ENCODE results near the gene SYNRG. TPM values are rescaled to one million over a fixed set of nuclear protein-coding genes. Genes with fewer than 3 reads are reported as not detected.

SYNRG gene
- polyA plus RNA-seq, 1 of the 3 experiments (the other 2 are of a cell fraction): 8.9 TPM

- WGBS (ENCODE audit: low lambda C conversion rate): 29% methylated on average over 2 of the region's 2 CpGs
- Histone ChIP-seq H3F3A (replicated peaks; ENCODE audit: insufficient read depth) (peaks cover 41% of the 10 kb centered on the region), H3K9ac (0 out of 2 replicates have a peak overlapping the region, but pooled peaks have one; percentile 15), H2AFZ (ENCODE audit: low read depth) (no peak overlapping the region), H3K4me3 (ENCODE audit: low read depth in 2 of 2, low read length in 1 of 2) (no peak overlapping the region; a peak in 1 of 4 replicates), H3K79me2 (ENCODE audit: insufficient read depth) (peaks cover 84% of the 10 kb centered on the region), H3K27me3 (ENCODE audit: insufficient read depth) (no peaks in the 10 kb centered on the region), H3K4me1 (ENCODE audit: control insufficient read depth in 1 of 2, insufficient read depth in 2 of 2, low read depth in 1 of 2, low read length in 1 of 2) (peaks cover 7 to 17% of the 10 kb centered on the region in 2 experiments; a peak in 3 of 4 replicates), H4K20me1 (ENCODE audit: insufficient read depth) (peaks cover 32% of the 10 kb centered on the region), H3K36me3 (replicated peaks in 1 of 2; ENCODE audit: control insufficient read depth in 1 of 2, insufficient read depth in 2 of 2, low read length in 1 of 2) (no peaks in the 10 kb centered on the region), H3K9me2 (no peaks in the 10 kb centered on the region), H3K9me3 (no peaks in the 10 kb centered on the region), H3K4me2 (peak overlapping the region; percentile 86), H3K27ac (ENCODE audit: low read depth in 2 of 2, low read length in 1 of 2) (peak overlapping the region in 1 of 2 experiments; percentile 91; a peak in 2 of 4 replicates)
- TF ChIP-seq POLR2AphosphoS5 (IDR thresholded peaks at IDR 0.05; ENCODE audit: low read depth, low read length) (peak; percentile 39; the same call in 1 of the 2 replicates), FOSL2 (IDR thresholded peaks at IDR 0.05; ENCODE audit: borderline replicate concordance, low read depth) (peak; percentile 37; the same call in 1 of the 2 replicates), JUND (IDR thresholded peaks at IDR 0.05) (peak; percentile 44; the same call in 1 of the 2 replicates), RCOR1 (IDR thresholded peaks at IDR 0.05; ENCODE audit: low read length) (no peak), SIN3A (IDR thresholded peaks at IDR 0.05; ENCODE audit: borderline replicate concordance, low read depth, low read length) (peak; percentile 58; the same call in 1 of the 2 replicates), NFIC (IDR thresholded peaks at IDR 0.05; ENCODE audit: borderline replicate concordance) (peak; percentile 43; the same call in 1 of the 2 replicates), EP300 (IDR thresholded peaks at IDR 0.05; ENCODE audit: borderline replicate concordance in 1 of 2, low read depth in 1 of 2, low read length in 1 of 2) (peak in 1 of 2 experiments; percentile 60; a peak in 1 of 4 replicates), FOXJ3 (CRISPR knock-in tag; IDR thresholded peaks at IDR 0.05) (no peak), TEAD4 (IDR thresholded peaks at IDR 0.05; ENCODE audit: borderline replicate concordance, insufficient read depth) (0 out of 2 replicates have a peak, but pooled peaks have one; percentile 55), TCF12 (IDR thresholded peaks at IDR 0.05) (peak; percentile 72), MEF2A (IDR thresholded peaks at IDR 0.05; ENCODE audit: borderline replicate concordance, low read depth) (peak; percentile 50; the same call in 1 of the 2 replicates)
- TF ChIP-seq, protein P1, sequence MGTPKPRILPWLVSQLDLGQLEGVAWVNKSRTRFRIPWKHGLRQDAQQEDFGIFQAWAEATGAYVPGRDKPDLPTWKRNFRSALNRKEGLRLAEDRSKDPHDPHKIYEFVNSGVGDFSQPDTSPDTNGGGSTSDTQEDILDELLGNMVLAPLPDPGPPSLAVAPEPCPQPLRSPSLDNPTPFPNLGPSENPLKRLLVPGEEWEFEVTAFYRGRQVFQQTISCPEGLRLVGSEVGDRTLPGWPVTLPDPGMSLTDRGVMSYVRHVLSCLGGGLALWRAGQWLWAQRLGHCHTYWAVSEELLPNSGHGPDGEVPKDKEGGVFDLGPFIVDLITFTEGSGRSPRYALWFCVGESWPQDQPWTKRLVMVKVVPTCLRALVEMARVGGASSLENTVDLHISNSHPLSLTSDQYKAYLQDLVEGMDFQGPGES (IDR thresholded peaks at IDR 0.05; ENCODE audit: low read depth, low read length): no peak
- TF ChIP-seq, protein P2, sequence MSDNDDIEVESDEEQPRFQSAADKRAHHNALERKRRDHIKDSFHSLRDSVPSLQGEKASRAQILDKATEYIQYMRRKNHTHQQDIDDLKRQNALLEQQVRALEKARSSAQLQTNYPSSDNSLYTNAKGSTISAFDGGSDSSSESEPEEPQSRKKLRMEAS (IDR thresholded peaks at IDR 0.05; ENCODE audit: low read depth): peak; percentile 61
- TF ChIP-seq, protein P3, sequence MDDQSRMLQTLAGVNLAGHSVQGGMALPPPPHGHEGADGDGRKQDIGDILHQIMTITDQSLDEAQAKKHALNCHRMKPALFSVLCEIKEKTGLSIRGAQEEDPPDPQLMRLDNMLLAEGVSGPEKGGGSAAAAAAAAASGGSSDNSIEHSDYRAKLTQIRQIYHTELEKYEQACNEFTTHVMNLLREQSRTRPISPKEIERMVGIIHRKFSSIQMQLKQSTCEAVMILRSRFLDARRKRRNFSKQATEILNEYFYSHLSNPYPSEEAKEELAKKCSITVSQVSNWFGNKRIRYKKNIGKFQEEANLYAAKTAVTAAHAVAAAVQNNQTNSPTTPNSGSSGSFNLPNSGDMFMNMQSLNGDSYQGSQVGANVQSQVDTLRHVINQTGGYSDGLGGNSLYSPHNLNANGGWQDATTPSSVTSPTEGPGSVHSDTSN (IDR thresholded peaks at IDR 0.05): peak; percentile 60
- DNase-seq: no peak
- POLR2A ChIA-PET: no interaction called here
- CTCF ChIA-PET: interaction anchor here (0.6 kb wide), 1 partner anchor 13 kb away, joined by 4 read pairs; no protein-coding TSS in a partner anchor
Observed at GRCh38 chr17:37493249-37494027, 115.8 kb downstream of the SYNRG start.

Data from SK-N-SH (cell line).